ENCODE measurements around the gene SLC17A1. TPM values are rescaled to one million over a fixed set of nuclear protein-coding genes. Genes with fewer than 3 reads are reported as not detected.

SLC17A1 gene
- total and polyA plus RNA-seq, 8 donors = not detected

- H3K36me3 ChIP-seq = no peaks in the 10 kb centered on the region
Observed at GRCh38 chr6:25842526-25842925, 10.7 kb upstream of the SLC17A1 start.

DNA sequence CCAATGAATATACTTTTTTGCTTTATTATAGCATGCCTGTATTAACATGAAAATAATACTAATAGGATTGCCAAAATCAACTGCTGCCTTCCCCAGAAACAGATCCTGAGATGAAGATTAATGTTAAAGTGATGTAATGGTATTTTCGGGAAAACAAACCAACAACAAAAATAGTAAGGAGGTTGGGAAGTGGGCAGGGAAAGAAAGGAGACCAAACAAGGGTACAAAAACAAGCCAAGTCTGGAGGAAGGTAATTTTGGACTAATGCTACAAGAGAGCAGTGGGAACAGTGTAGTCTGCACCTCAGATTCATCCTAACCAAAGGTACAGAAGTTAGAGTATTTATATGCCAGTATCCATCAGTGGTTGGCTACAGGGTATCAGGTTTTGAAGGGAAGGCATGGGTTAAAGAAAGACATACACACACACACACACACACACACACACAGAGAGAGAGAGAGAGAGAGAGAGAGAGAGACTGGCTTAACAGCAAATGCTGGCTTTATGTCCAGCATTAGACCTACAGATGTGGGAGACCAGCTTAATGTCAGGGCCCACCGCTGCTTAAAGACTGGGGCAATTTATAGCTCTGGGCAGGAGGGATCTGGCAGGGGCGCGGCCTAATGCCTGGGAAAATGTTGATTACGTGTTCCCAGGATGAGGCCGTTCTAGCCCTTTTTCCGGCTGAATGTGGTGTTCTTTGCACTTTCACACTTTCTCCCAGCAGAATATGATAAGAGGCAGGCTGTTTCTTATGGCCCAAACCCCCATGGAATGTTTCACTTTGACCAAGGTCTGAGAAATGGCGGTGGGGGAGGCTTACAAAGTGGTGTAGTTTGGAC is 3.8 kb upstream of the SLC17A1 start:
- Histone ChIP-seq H3K9me3 (no peaks in the 10 kb centered on the region), H3K27ac (no peak overlapping the region), H3K4me1 (no peaks in the 10 kb centered on the region), H3K4me3 (no peak overlapping the region), H3K36me3 (no peaks in the 10 kb centered on the region), H3K27me3 (peaks cover 0 to 19% (median 0%) of the 10 kb centered on the region in 3 donors)
- DNase-seq = peak in 1 of 2 donors; percentile 34
- WGBS, 5 donors = 38 to 51% (median 43%) methylated on average over 8 of the region's 8 CpGs
- TF ChIP-seq POLR2A (IDR thresholded peaks at IDR 0.05) (no peak), EP300 (IDR thresholded peaks at IDR 0.05) (no peak), POLR2AphosphoS5 (IDR thresholded peaks at IDR 0.05) (no peak)
- intact Hi-C loops (cut with DNase I; ENCODE audit: low total_unique reads) = no loop called here

More at GRCh38 chr6:25842526-25842925, 10.7 kb upstream of the SLC17A1 start:
- no peak for TF ChIP-seq POLR2A (IDR thresholded peaks at IDR 0.05)
- TF ChIP-seq EP300 (IDR thresholded peaks at IDR 0.05) = no peak
- TF ChIP-seq, protein P1, sequence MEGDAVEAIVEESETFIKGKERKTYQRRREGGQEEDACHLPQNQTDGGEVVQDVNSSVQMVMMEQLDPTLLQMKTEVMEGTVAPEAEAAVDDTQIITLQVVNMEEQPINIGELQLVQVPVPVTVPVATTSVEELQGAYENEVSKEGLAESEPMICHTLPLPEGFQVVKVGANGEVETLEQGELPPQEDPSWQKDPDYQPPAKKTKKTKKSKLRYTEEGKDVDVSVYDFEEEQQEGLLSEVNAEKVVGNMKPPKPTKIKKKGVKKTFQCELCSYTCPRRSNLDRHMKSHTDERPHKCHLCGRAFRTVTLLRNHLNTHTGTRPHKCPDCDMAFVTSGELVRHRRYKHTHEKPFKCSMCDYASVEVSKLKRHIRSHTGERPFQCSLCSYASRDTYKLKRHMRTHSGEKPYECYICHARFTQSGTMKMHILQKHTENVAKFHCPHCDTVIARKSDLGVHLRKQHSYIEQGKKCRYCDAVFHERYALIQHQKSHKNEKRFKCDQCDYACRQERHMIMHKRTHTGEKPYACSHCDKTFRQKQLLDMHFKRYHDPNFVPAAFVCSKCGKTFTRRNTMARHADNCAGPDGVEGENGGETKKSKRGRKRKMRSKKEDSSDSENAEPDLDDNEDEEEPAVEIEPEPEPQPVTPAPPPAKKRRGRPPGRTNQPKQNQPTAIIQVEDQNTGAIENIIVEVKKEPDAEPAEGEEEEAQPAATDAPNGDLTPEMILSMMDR (IDR thresholded peaks at IDR 0.05) = no peak
- TF ChIP-seq POLR2AphosphoS5 (IDR thresholded peaks at IDR 0.05) = no peak
- no peak for DNase-seq
- no peaks in the 10 kb centered on the region for H3K4me1 ChIP-seq
- intact Hi-C loops (cut with DNase I; ENCODE audit: low total_unique reads) = no loop called here
- 88 to 97% (median 95%) methylated on average over 1 of the region's 1 CpG for WGBS, 5 donors
- H3K4me3 ChIP-seq = no peak overlapping the region
- H3K27ac ChIP-seq = no peak overlapping the region
- H3K27me3 ChIP-seq = no peaks in the 10 kb centered on the region
- H3K9me3 ChIP-seq = no peaks in the 10 kb centered on the region

GRCh38 chr6:25834950-25835349 is 3.1 kb upstream of the SLC17A1 start:
- H3K9me3 ChIP-seq = no peaks in the 10 kb centered on the region
- 32 to 81% (median 75%) methylated on average over 1 of the region's 1 CpG for WGBS, 5 donors
- DNase-seq = no peak
- intact Hi-C loops (cut with DNase I; ENCODE audit: low total_unique reads) = no loop called here
- no peaks in the 10 kb centered on the region for H3K4me1 ChIP-seq
- no peak overlapping the region for H3K27ac ChIP-seq
- no peak overlapping the region for H3K4me3 ChIP-seq
- H3K36me3 ChIP-seq = no peaks in the 10 kb centered on the region
- H3K27me3 ChIP-seq = peaks cover 0 to 19% (median 0%) of the 10 kb centered on the region in 3 donors
- no peak for TF ChIP-seq POLR2A (IDR thresholded peaks at IDR 0.05)
- TF ChIP-seq EP300 (IDR thresholded peaks at IDR 0.05) = no peak
- no peak for TF ChIP-seq POLR2AphosphoS5 (IDR thresholded peaks at IDR 0.05)
- TF ChIP-seq, protein P1 (IDR thresholded peaks at IDR 0.05) = no peak

- no peak overlapping the region for H3K4me3 ChIP-seq
- no peak overlapping the region for H3K27ac ChIP-seq
- no peaks in the 10 kb centered on the region for H3K4me1 ChIP-seq
- DNase-seq = no peak
- H3K9me3 ChIP-seq = no peaks in the 10 kb centered on the region
- H3K36me3 ChIP-seq = no peaks in the 10 kb centered on the region
- intact Hi-C loops (cut with DNase I; ENCODE audit: low total_unique reads) = no loop called here
- peaks cover 0 to 19% (median 0%) of the 10 kb centered on the region in 3 donors for H3K27me3 ChIP-seq
- TF ChIP-seq POLR2A (IDR thresholded peaks at IDR 0.05) = no peak
- TF ChIP-seq EP300 (IDR thresholded peaks at IDR 0.05) = no peak
- TF ChIP-seq, protein P1 (IDR thresholded peaks at IDR 0.05) = no peak
- no peak for TF ChIP-seq POLR2AphosphoS5 (IDR thresholded peaks at IDR 0.05)
Observed at GRCh38 chr6:25833136-25833535, 1.3 kb upstream of the SLC17A1 start.

- Histone ChIP-seq H3K9me3 (no peaks in the 10 kb centered on the region), H3K27ac (no peak overlapping the region), H3K36me3 (no peaks in the 10 kb centered on the region), H3K27me3 (peaks cover 0 to 19% (median 0%) of the 10 kb centered on the region in 3 donors), H3K4me1 (no peaks in the 10 kb centered on the region), H3K4me3 (no peak overlapping the region)
- intact Hi-C loops (cut with DNase I; ENCODE audit: low total_unique reads) = no loop called here
- no peak for TF ChIP-seq POLR2AphosphoS5 (IDR thresholded peaks at IDR 0.05)
- TF ChIP-seq, protein P1 (IDR thresholded peaks at IDR 0.05) = no peak
- TF ChIP-seq POLR2A (IDR thresholded peaks at IDR 0.05) = no peak
- no peak for TF ChIP-seq EP300 (IDR thresholded peaks at IDR 0.05)
- WGBS, 5 donors = 73 to 94% (median 85%) methylated on average over 3 of the region's 3 CpGs
- no peak for DNase-seq
Observed at GRCh38 chr6:25832670-25833069, 818 bp upstream of the SLC17A1 start.
